EL (cell line): ENCODE results near the gene COL17A1.

Experiments used
- DNase-seq: peaks from one replicate; pipeline ENCODE4 v3.0.0-alpha.2; 2016

The COL17A1 gene

DNA sequence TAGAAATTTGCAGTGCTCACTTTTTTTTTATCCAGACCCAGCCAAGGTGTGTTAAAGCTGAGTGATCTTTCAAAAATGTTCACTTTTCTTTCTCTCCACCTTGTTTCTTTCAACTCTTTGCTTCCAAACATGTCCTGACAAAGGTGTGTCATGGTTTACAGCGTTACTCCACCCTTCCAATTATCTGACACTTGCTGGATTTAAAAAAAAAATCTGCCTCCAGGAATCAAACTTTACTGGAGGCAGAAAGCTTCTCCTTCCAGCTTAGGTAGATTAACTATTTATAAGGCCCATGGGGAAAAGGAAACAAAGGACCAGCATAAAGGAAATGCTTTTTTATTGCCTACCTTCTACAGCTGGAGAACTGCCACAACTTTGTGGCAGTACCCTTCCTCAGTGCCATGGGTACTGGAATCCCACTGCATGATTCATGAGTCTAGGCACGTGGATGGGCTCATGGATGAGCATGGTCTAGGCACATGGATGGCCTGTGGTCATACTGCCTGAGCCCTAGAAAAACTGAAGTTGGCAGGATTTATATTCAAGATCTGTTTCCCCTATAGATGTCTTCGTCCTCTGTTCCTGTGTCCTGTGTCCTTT, at the start of gene COL17A1:
COL17A1 (minus strand) TSS at position 80 of the 600 bp plus-strand sequence. CDS start 5,207 bp downstream, outside the sequence.
- DNase-seq = no peak

- DNase-seq = no peak
Measured at GRCh38 chr10:104130041-104130440, 44.4 kb upstream of the COL17A1 start.

GRCh38 chr10:104128214-104128613, 42.5 kb upstream of the COL17A1 start:
- peak; percentile 33 for DNase-seq

- peak; percentile 8 for DNase-seq
Measured at GRCh38 chr10:104127411-104127810, 41.7 kb upstream of the COL17A1 start.

- DNase-seq = no peak
Measured at GRCh38 chr10:104123397-104123796, 37.7 kb upstream of the COL17A1 start.

DNA sequence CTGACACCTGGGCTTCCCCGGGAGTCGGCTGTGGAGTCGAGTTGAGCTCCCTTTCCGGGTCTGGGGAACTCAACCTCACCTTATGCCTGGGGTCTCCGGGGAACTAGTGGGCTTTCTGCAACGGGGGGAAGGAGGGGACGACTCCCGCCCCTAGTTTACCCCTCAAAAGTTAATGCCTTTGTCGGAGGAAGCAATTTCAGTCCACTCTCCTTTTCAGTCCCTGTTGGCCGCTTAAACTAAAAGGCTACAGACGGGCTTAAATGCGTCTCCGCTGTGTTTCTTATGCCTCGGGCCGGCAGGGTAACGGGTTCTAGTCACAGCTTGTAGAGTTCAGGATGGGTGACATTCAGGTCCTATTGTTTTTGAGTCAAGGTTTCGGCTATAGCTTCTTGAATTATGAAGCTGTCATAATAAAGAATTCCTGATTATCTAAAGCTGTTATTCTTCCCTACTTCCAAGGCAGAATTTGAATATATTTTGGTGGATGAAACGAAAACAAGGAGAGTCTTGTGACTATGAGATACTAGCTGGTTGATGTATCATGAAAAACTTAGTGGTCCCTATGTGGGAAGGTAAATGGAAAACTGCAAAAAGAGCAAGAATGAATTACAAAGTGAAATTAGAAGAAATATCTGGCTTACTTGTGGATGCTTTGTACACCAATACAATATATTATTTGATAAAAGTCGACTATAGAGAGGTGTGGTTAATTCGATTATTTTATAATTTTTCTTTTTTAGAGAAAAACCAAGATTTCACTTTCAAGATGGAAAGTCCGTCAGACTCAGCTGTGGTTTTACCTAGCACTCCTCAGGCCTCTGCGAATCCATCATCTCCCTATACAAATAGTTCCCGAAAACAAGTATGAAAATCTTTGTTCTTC, 36.8 kb upstream of the COL17A1 start:
- no peak for DNase-seq

GRCh38 chr10:104121485-104122224, 36.0 kb upstream of the COL17A1 start, which contains the start of gene SFR1:
Gene SFR1, plus strand, starts transcription at chr10:104122171. Its CDS starts 13 bp downstream, at chr10:104122184.
- DNase-seq = peak; percentile 98

DNA sequence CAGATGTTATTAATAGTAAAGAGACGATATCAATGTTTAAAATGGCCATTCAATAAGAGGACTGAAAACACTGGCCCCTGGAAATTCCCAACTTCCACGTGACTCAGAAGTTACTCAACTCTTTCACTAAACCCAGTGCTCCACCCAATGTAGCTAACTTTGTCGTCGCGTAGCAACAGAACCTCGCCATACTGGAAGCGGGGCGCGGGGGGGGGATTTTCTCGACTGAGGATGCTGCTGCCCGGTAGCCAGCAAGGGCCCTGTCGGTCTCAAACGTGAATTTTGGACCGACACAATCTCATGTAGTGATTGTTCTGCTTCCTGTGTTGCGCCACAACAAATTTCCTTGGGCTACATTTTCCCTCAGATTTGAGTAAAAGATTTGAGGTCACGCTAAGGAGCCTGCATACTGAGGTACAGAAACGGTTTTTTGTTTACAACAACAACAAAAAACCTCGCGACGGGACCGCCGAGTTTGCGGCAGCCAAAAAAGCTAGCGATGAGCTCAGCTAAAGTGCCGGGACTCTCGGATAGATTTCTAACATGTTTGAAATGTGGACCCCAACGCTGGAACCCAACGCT, 35.3 kb upstream of the COL17A1 start:
- peak; percentile 94 for DNase-seq

GRCh38 chr10:104120512-104120902, 34.8 kb upstream of the COL17A1 start:
- no peak for DNase-seq

- no peak for DNase-seq
Measured at GRCh38 chr10:104119996-104120395, 34.3 kb upstream of the COL17A1 start.

- peak; percentile 15 for DNase-seq
Measured at GRCh38 chr10:104117839-104118323, 32.2 kb upstream of the COL17A1 start.

DNA sequence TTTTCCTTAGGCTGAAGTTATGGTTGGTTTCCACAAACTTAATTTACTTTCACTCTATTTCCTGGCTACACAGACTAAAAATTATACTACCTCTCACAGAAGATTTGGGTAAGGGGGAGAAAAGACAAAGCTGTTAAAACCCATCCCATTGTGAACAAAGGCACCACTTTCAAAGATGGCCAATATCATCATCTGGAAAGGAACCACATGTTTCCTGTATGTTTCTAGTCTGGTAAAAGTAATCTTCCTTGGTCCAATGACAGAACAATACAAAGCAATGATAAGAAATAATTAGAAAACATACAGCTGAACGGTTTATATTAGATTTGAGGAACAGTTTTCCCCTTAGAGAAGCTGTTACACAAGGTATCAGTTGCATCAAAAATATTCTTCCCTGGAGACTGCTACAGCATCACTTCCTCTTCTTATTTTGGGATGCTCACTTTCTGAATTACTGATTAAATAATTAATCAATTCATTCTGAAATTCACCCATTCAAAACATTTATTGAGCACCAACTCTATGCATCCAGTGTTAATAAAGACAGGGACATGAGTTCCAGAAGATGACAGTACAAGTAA, 27.8 kb upstream of the COL17A1 start:
- DNase-seq = no peak

GRCh38 chr10:104109908-104110662, 24.4 kb upstream of the COL17A1 start:
- peak; percentile 81 for DNase-seq

DNA sequence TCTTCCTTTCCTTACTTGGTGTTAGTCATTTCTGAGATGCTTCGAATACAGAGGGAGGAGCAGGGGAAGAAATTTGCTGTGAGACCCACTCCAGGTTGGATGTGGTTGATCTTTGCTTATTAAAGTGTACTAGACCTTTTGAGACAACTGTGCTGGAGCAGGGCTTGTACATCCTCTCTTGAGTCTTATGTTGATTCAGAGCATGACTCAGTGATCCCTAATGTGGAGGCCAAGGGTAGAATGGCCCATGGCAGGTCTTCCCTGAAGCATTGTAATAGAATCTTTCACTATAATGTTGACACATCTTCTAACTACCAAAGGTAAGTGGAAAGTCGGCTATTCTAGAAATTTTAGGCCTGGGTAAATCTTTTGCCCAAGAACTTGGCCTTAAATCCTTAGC, 19.2 kb upstream of the COL17A1 start:
- peak; percentile 16 for DNase-seq

DNA sequence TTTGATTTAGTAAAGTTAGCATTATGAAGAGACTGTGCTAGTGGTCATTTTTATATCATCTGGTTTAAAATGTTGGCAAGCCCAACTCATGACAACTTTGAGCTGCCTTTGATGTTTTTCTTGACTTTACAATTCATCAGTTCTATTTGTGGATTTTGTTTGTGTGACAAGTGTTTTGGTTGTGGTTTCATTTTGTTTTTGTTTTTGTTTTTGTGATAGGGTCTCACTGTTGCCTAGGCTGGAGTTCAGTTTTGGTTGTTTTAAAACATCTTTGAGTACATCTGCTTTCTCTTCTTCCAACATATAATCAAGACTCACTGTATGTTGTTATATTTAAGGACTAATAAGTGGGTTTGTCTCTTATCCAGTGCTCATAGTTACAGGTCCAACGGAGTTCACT, 18.7 kb upstream of the COL17A1 start:
- DNase-seq = no peak

GRCh38 chr10:104103956-104104355, 18.3 kb upstream of the COL17A1 start:
- no peak for DNase-seq

DNA sequence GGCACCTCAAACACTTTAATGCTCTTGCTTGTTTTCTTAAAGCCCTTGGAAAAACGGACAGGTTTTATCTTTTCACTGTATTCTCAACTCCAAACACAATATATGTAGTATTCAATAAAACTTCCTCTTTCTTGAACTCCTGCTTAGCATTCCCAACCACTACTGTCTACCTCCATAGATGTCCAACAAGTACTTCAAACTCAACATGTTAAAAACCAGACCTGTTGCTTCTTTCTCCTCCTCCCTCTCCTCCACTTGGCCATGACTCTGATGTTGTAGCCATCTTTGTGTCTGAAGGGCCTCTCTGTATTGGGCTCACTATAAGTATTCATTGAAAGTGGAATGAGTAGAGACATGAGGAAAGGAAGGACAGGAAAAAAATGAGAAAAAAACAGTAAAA, 16.2 kb upstream of the COL17A1 start:
- no peak for DNase-seq

DNA sequence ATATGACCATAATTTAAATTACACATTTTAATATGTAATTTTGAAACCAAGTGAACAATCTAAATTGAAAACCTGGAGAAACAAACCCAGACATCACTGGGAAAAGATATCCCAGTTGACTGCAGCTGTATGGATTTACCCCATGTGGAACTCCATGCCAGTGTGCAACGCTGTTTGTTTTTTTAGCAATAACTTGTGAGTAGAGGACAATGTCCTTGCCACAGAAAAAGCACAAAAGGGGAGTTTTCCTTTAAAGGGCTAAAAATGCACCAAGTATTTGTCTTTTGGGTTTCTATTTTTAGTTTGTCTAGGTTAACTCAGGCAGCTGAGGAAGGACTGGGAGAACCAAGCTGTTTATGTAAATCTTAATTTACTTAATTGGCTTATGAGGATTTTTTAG, 15.1 kb upstream of the COL17A1 start:
- DNase-seq = no peak

DNA sequence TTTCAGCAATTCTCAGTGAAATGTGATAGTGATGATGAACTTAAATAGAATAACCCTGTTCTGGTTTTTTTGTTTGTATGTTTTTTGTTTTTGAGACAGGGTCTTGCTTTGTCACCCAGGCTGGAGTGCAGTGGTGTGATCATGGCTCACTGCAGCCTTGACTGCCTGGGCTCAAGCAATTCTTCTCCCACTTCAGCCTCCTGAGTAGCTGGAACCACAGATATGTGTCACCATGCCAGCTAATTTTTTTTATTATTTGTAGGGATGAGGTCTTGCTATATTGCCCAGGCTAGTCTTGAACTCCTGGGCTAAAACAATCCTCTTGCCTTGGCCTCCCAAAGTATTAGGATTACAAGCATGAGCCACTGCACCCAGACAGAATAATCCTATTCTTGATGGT, 14.3 kb upstream of the COL17A1 start:
- peak; percentile 11 for DNase-seq

DNA sequence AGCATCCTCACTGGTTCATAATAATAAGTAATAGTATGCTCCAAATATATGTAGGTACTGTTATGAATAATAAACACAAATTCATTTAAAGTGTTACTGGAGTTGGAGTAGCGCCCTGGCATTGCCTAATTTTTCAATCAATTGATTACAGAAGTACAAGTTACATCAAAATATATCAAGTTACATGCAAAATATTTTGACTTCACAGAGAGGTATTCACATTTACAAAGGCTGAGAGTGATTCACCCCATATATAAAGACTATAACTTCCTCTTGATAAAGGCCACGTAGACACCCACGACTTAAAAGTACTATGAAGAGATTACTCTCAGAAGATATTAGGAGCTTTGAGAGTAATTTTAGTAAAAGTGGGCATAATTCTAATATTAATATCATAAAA, 13.6 kb upstream of the COL17A1 start:
- DNase-seq = peak; percentile 13

- peak; percentile 34 for DNase-seq
Measured at GRCh38 chr10:104098358-104098925, 12.8 kb upstream of the COL17A1 start.
